Right ventricle myocardium inferior (tissue), 1 donor: Measurements from ENCODE around the gene METTL25B. TPM values are rescaled to one million over a fixed set of nuclear protein-coding genes. Genes with fewer than 3 reads are reported as not detected.

ENCODE experiments used
- ATAC-seq: fragments of 200-7000 bp; cut with Tn5 transposase; one replicate; pipeline ENCODE4 v1.9.1; 2020; ENCODE audit warnings: mild to moderate bottlenecking, moderate library complexity
- DNase-seq: peaks from one replicate; pipeline ENCODE4 v3.0.0; 2021; ENCODE audit errors: missing footprints
- intact Hi-C: fragments of 100-400 bp; cut with DNase I; formaldehyde crosslinking; loops from one replicate; pipeline ENCODE4 v1.11.0; 2022
- long read RNA-seq: library from polyadenylated mRNA; unstranded; transcript quantifications from one replicate; pipeline ENCODE4 v2.0.0, GENCODE V29; 2021
- total RNA-seq: library from RNA; stranded (reverse); fragmentation: NEBNext Ultra II Directional; extraction: Animal tissue kit (Norgen Biotek cat#: 25700); gene quantifications from one replicate; pipeline ENCODE4 v1.2.1, GENCODE V29; 2021
- donor health status: DM: no; HTN: yes; CAD: no; lungs with severe emphysema.

The METTL25B gene
- total RNA-seq: 16.6 TPM
- long read RNA-seq, partial matches to known transcripts: 0 of 6 reads
- long read RNA-seq, other reads (novel, unspliced or antisense): 5 of 6 reads

GRCh38 chr1:156727926-156728598 is at the start of gene METTL25B:
TSS of gene METTL25B (plus strand) at chr1:156728469. CDS start at chr1:156729105, 636 bp downstream.
- intact Hi-C loops: loop anchor here (1.0 kb wide), 1 partner anchor 39 kb away; the partner anchor contains the start of gene PRCC
- ATAC-seq (peak; percentile 79), DNase-seq (peak; percentile 91)

GRCh38 chr1:156680056-156680455 is 48.2 kb upstream of the METTL25B start:
- no peak for DNase-seq
- no peak for ATAC-seq
- intact Hi-C loops: no loop called here

- ATAC-seq: no peak
- DNase-seq: peak; percentile 51
- intact Hi-C loops: no loop called here
Measured at GRCh38 chr1:156681196-156681960, 46.9 kb upstream of the METTL25B start.

GRCh38 chr1:156682166-156682890 is 45.9 kb upstream of the METTL25B start:
- intact Hi-C loops: no loop called here
- DNase-seq (peak; percentile 9), ATAC-seq (no peak)

- ATAC-seq: no peak
- intact Hi-C loops: no loop called here
- no peak for DNase-seq
Measured at GRCh38 chr1:156684227-156684782, 44.0 kb upstream of the METTL25B start.

- peak; percentile 79 for DNase-seq
- peak; percentile 87 for ATAC-seq
- intact Hi-C loops: loop anchor here (1.0 to 5.0 kb wide), 2 partner anchors 36 to 203 kb away; partner anchors contain the start of gene PEAR1
Measured at GRCh38 chr1:156689035-156689952, 39.0 kb upstream of the METTL25B start.

- DNase-seq (peak; percentile 15), ATAC-seq (no peak)
Measured at GRCh38 chr1:156689953-156690674, 38.2 kb upstream of the METTL25B start.

GRCh38 chr1:156690675-156691036 is 37.6 kb upstream of the METTL25B start:
- ATAC-seq (no peak), DNase-seq (no peak)
- intact Hi-C loops: no loop called here

More at GRCh38 chr1:156689953-156690674, 38.2 kb upstream of the METTL25B start:
- intact Hi-C loops: loop anchor here (1.0 to 5.0 kb wide), 2 partner anchors 35 to 202 kb away; partner anchors contain the start of gene PEAR1

- intact Hi-C loops: no loop called here
- peak; percentile 16 for DNase-seq
- no peak for ATAC-seq
Measured at GRCh38 chr1:156691191-156691590, 37.1 kb upstream of the METTL25B start.

- intact Hi-C loops: no loop called here
- ATAC-seq (no peak), DNase-seq (peak; percentile 63)
Measured at GRCh38 chr1:156691665-156692440, 36.4 kb upstream of the METTL25B start.

- intact Hi-C loops: no loop called here
- ATAC-seq (no peak), DNase-seq (peak; percentile 25)
Measured at GRCh38 chr1:156692441-156692924, 35.8 kb upstream of the METTL25B start.

- peak; percentile 51 for DNase-seq
- intact Hi-C loops: no loop called here
- no peak for ATAC-seq
Measured at GRCh38 chr1:156692925-156693847, 35.1 kb upstream of the METTL25B start.

- intact Hi-C loops: no loop called here
Measured at GRCh38 chr1:156693848-156694689, 34.2 kb upstream of the METTL25B start.

GRCh38 chr1:156694690-156694962 is 33.6 kb upstream of the METTL25B start:
- DNase-seq (no peak), ATAC-seq (no peak)
- intact Hi-C loops: no loop called here

More at GRCh38 chr1:156693848-156694689, 34.2 kb upstream of the METTL25B start:
- DNase-seq (peak; percentile 48), ATAC-seq (no peak)

GRCh38 chr1:156696755-156697154 is 31.5 kb upstream of the METTL25B start:
- peak; percentile 25 for DNase-seq
- no peak for ATAC-seq
- intact Hi-C loops: no loop called here
